WI38 (cell line): ENCODE results near the gene TMEM114.

Experiments used
- H3K4me3 ChIP-seq: 2 replicates; pipeline ENCODE4 v1.5.1; 2011; ENCODE audit warnings: low read depth, mild to moderate bottlenecking, control low read depth, low read length
- TF ChIP-seq, protein P1 (sequence below): IDR thresholded peaks from 2 replicates; pipeline ENCODE4 v1.5.1; 2012; ENCODE audit warnings: low read depth, mild to moderate bottlenecking, control low read depth, low read length

The TMEM114 gene

DNA sequence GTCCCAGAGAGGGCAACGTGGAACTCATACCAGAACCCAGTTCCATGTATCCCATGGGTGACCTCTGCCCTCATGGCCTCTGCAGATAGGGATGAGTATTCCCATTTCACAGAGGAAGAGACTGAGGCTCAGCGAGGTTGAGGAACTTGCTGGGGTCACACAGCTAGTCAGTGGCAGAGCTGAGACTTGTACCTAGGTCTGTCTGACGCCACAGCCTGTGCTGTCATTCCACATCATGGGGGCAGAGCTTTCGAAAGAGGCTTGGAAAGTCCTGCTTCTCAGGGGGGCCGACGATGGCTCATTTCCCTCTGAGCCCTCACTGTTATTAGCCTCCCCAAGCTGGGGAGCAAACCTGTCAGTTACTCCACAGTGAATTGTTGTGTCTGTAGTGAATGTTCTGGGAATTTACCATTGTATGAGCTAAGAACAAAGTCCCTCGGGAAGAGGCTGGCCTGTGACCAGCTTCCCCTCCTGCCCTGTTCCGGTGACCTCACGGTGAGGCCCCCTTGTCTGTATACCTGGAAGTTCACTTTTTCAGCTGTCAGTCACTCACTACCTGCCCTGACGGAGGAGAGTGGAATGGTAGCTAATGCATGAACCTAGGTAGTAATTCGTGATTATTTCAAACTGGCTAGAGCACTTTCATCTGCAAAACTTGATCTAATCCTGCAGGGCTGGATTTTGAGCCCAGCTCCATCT lies 40.1 kb upstream of the TMEM114 start:
- TF ChIP-seq, protein P1, sequence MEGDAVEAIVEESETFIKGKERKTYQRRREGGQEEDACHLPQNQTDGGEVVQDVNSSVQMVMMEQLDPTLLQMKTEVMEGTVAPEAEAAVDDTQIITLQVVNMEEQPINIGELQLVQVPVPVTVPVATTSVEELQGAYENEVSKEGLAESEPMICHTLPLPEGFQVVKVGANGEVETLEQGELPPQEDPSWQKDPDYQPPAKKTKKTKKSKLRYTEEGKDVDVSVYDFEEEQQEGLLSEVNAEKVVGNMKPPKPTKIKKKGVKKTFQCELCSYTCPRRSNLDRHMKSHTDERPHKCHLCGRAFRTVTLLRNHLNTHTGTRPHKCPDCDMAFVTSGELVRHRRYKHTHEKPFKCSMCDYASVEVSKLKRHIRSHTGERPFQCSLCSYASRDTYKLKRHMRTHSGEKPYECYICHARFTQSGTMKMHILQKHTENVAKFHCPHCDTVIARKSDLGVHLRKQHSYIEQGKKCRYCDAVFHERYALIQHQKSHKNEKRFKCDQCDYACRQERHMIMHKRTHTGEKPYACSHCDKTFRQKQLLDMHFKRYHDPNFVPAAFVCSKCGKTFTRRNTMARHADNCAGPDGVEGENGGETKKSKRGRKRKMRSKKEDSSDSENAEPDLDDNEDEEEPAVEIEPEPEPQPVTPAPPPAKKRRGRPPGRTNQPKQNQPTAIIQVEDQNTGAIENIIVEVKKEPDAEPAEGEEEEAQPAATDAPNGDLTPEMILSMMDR: no peak
- no peak overlapping the region for H3K4me3 ChIP-seq

- TF ChIP-seq, protein P1: no peak
Measured at GRCh38 chr16:8628981-8629725, 38.8 kb upstream of the TMEM114 start.

GRCh38 chr16:8627456-8627855 lies 37.1 kb upstream of the TMEM114 start:
- no peak overlapping the region for H3K4me3 ChIP-seq
- TF ChIP-seq, protein P1: no peak

More at GRCh38 chr16:8628981-8629725, 38.8 kb upstream of the TMEM114 start:
- H3K4me3 ChIP-seq: no peak overlapping the region

DNA sequence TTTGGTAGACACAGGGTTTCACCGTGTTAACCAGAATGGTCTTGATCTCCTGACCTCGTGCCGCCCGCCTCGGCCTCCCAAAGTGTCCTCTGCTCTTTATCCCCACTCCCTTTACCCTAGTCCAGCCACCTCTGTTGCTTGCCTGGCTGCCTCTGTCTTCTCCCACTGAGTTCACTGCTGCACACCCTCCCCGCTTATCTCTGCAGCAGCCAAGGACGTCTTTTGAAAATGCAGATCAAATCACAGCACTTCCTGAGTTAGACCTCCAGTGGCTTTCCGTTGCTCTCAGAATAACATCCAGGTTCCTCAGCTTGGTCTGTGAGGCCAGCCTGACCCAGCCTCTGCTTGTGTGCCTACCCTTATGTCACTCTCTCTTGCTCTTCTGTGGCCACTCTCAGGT lies 36.6 kb upstream of the TMEM114 start:
- no peak overlapping the region for H3K4me3 ChIP-seq
- TF ChIP-seq, protein P1: no peak

- no peak overlapping the region for H3K4me3 ChIP-seq
- TF ChIP-seq, protein P1: no peak
Measured at GRCh38 chr16:8625491-8626087, 35.3 kb upstream of the TMEM114 start.

GRCh38 chr16:8623634-8624033 lies 33.3 kb upstream of the TMEM114 start:
- H3K4me3 ChIP-seq: no peak overlapping the region
- TF ChIP-seq, protein P1: no peak

- H3K4me3 ChIP-seq: peak overlapping the region; percentile 100
- TF ChIP-seq, protein P1: no peak
Measured at GRCh38 chr16:8622315-8622656, 32.0 kb upstream of the TMEM114 start.
